ENCODE data around the gene ZNF273.
"Not testable (repeated sequence)": the region's sequence is repeated elsewhere in the genome, so short reads cannot be mapped to it uniquely, and the experiment has no call there.

The ZNF273 gene

GRCh38 chr7:64914557-64914956, 11.5 kb downstream of the ZNF273 start:
- H3K4me3 ChIP-seq (ENCODE audit: low read depth, low read length) = no peak overlapping the region
- in situ Hi-C loops (cut with HindIII; ENCODE audit: low sequenced_read_pairs) = no loop called here
- no peak for TF ChIP-seq CTCF (IDR thresholded peaks at IDR 0.05; ENCODE audit: low read depth, low read length)
- DNase-seq (ENCODE audit: low read depth, low spot score) = no peak

- in situ Hi-C loops (cut with HindIII; ENCODE audit: low sequenced_read_pairs); DNase-seq (ENCODE audit: low read depth, low spot score); H3K4me3 ChIP-seq (ENCODE audit: low read depth, low read length): not testable (repeated sequence)
Measured at GRCh38 chr7:64915301-64915700, 12.2 kb downstream of the ZNF273 start.

GRCh38 chr7:64928252-64929187, 25.4 kb downstream of the ZNF273 start:
- DNase-seq (ENCODE audit: low read depth, low spot score); in situ Hi-C loops (cut with HindIII; ENCODE audit: low sequenced_read_pairs); H3K4me3 ChIP-seq (ENCODE audit: low read depth, low read length): not testable (repeated sequence)

GRCh38 chr7:64934478-64934877, 31.4 kb downstream of the ZNF273 start:
- H3K4me3 ChIP-seq (ENCODE audit: low read depth, low read length) = no peak overlapping the region
- DNase-seq (ENCODE audit: low read depth, low spot score) = no peak
- in situ Hi-C loops (cut with HindIII; ENCODE audit: low sequenced_read_pairs) = no loop called here
- no peak for TF ChIP-seq CTCF (IDR thresholded peaks at IDR 0.05; ENCODE audit: low read depth, low read length)

- in situ Hi-C loops (cut with HindIII; ENCODE audit: low sequenced_read_pairs) = no loop called here
- no peak overlapping the region for H3K4me3 ChIP-seq (ENCODE audit: low read depth, low read length)
- TF ChIP-seq CTCF (IDR thresholded peaks at IDR 0.05; ENCODE audit: low read depth, low read length) = no peak
- no peak for DNase-seq (ENCODE audit: low read depth, low spot score)
Measured at GRCh38 chr7:64938540-64938939, 35.5 kb downstream of the ZNF273 start.

- in situ Hi-C loops (cut with HindIII; ENCODE audit: low sequenced_read_pairs); DNase-seq (ENCODE audit: low read depth, low spot score); H3K4me3 ChIP-seq (ENCODE audit: low read depth, low read length): not testable (repeated sequence)
Measured at GRCh38 chr7:64940021-64940420, 36.9 kb downstream of the ZNF273 start.

- in situ Hi-C loops (cut with HindIII; ENCODE audit: low sequenced_read_pairs); H3K4me3 ChIP-seq (ENCODE audit: low read depth, low read length); DNase-seq (ENCODE audit: low read depth, low spot score): not testable (repeated sequence)
Measured at GRCh38 chr7:64944667-64945502, 41.8 kb downstream of the ZNF273 start.

GRCh38 chr7:64945503-64946175, 42.6 kb downstream of the ZNF273 start:
- no peak for TF ChIP-seq CTCF (IDR thresholded peaks at IDR 0.05; ENCODE audit: low read depth, low read length)
- in situ Hi-C loops (cut with HindIII; ENCODE audit: low sequenced_read_pairs) = no loop called here
- DNase-seq (ENCODE audit: low read depth, low spot score) = no peak
- H3K4me3 ChIP-seq (ENCODE audit: low read depth, low read length) = no peak overlapping the region
